Jurkat, Clone E6-1 (cell line): ENCODE results near the gene TOM1L1.
A peak's percentile ranks its signal among the peaks of the same experiment; 100 is the strongest.

ENCODE experiments used
- DNase-seq: peaks from one replicate; pipeline ENCODE4 v3.0.0-alpha.2; 2011; ENCODE audit warnings: low read depth, low spot score
- H3K4me3 ChIP-seq: 2 replicates; pipeline ENCODE4 v1.5.1; 2011; ENCODE audit warnings: mild to moderate bottlenecking, low read length, control low read depth, moderate library complexity

TOM1L1 gene

GRCh38 chr17:54937426-54937825 is 36.8 kb downstream of the TOM1L1 start:
- no peak for DNase-seq
- no peak overlapping the region for H3K4me3 ChIP-seq

GRCh38 chr17:54941285-54941684 is 40.6 kb downstream of the TOM1L1 start:
- no peak for DNase-seq
- no peak overlapping the region for H3K4me3 ChIP-seq

GRCh38 chr17:54944796-54945195 is 44.1 kb downstream of the TOM1L1 start:
- no peak for DNase-seq
- no peak overlapping the region for H3K4me3 ChIP-seq

- H3K4me3 ChIP-seq, result no peak overlapping the region
- DNase-seq, result no peak
Observed at GRCh38 chr17:54945231-54945630, 44.6 kb downstream of the TOM1L1 start.

- DNase-seq, result no peak
- no peak overlapping the region for H3K4me3 ChIP-seq
Observed at GRCh38 chr17:54945671-54946070, 45.0 kb downstream of the TOM1L1 start.

- H3K4me3 ChIP-seq, result no peak overlapping the region
- DNase-seq, result no peak
Observed at GRCh38 chr17:54947396-54947795, 46.7 kb downstream of the TOM1L1 start.

- no peak overlapping the region for H3K4me3 ChIP-seq
- DNase-seq, result no peak
Observed at GRCh38 chr17:54948380-54948779, 47.7 kb downstream of the TOM1L1 start.

GRCh38 chr17:54950116-54950515 is 49.5 kb downstream of the TOM1L1 start:
- no peak overlapping the region for H3K4me3 ChIP-seq
- DNase-seq, result no peak

- no peak overlapping the region for H3K4me3 ChIP-seq
- DNase-seq, result no peak
Observed at GRCh38 chr17:54951286-54951685, 50.6 kb downstream of the TOM1L1 start.

GRCh38 chr17:54956791-54957190 is 56.1 kb downstream of the TOM1L1 start:
- DNase-seq, result no peak
- no peak overlapping the region for H3K4me3 ChIP-seq

- peak; percentile 55 for DNase-seq
- H3K4me3 ChIP-seq, result peak overlapping the region; percentile 90
Observed at GRCh38 chr17:54967621-54968261, 67.1 kb downstream of the TOM1L1 start.

GRCh38 chr17:54968262-54968987 is 67.8 kb downstream of the TOM1L1 start, which contains the start of the genes COX11 and STXBP4:
COX11 (minus strand) TSS chr17:54968654; CDS start chr17:54968646, 8 bp downstream.
STXBP4 (plus strand) TSS chr17:54968765; CDS start chr17:54986220, 17,455 bp downstream.
- peak; percentile 97 for DNase-seq
- H3K4me3 ChIP-seq, result peak within 1 kb of the TSS; percentile 90

GRCh38 chr17:54968988-54969332 is 68.3 kb downstream of the TOM1L1 start:
- peak overlapping the region; percentile 90 for H3K4me3 ChIP-seq
- no peak for DNase-seq

GRCh38 chr17:54969658-54970572 is 69.3 kb downstream of the TOM1L1 start:
- no peak for DNase-seq
- H3K4me3 ChIP-seq, result peak overlapping the region; percentile 90

- H3K4me3 ChIP-seq, result no peak overlapping the region
- DNase-seq, result no peak
Observed at GRCh38 chr17:54971147-54971546, 70.5 kb downstream of the TOM1L1 start.

- no peak overlapping the region for H3K4me3 ChIP-seq
Observed at GRCh38 chr17:54971901-54972300, 71.2 kb downstream of the TOM1L1 start.

GRCh38 chr17:54972406-54973138 is 71.9 kb downstream of the TOM1L1 start:
- DNase-seq, result no peak
- no peak overlapping the region for H3K4me3 ChIP-seq

More at GRCh38 chr17:54971901-54972300, 71.2 kb downstream of the TOM1L1 start:
- no peak for DNase-seq

GRCh38 chr17:54974759-54975158 is 74.1 kb downstream of the TOM1L1 start:
- no peak overlapping the region for H3K4me3 ChIP-seq

GRCh38 chr17:54976316-54976715 is 75.7 kb downstream of the TOM1L1 start:
- no peak overlapping the region for H3K4me3 ChIP-seq
- DNase-seq, result no peak

More at GRCh38 chr17:54974759-54975158, 74.1 kb downstream of the TOM1L1 start:
- no peak for DNase-seq
